PC-9 (cell line): Measurements from ENCODE around the gene TMEM233. TPM values are rescaled to one million over a fixed set of nuclear protein-coding genes. Genes with fewer than 3 reads are reported as not detected.

ENCODE experiments used
- BruUV-seq: library from RNA; stranded (reverse); fragments of 400-500 nt; replicated peaks from 2 replicates; lab custom pipeline; 2021; lab: Mats Ljungman, UMichigan
- CTCF ChIA-PET: fragments of 300-600 bp; sonication (Branson Sonifier 250); formaldehyde crosslinking; loops from one replicate; lab custom pipeline; 2022; ENCODE audit warnings: antibody characterized with exemption; lab: Charles Lee
- POLR2A ChIA-PET: fragments of 300-600 bp; sonication (Branson Sonifier 250); formaldehyde crosslinking; loops from one replicate; lab custom pipeline; 2022; ENCODE audit warnings: antibody characterized with exemption; ENCODE audit not compliant: unreplicated experiment; lab: Charles Lee
- DNase-seq, 2 experiments: peaks; one replicate each; pipeline versions ENCODE4 v3.0.0 to v3.0.0-alpha.2; 2015 to 2022; ENCODE audit warnings: mixed read lengths in 1 of 2
- H2AFZ ChIP-seq: fragments of 200-600 bp; sonication (generic); 2 replicates; pipeline ENCODE4 v1.8.1; 2017; ENCODE audit warnings: antibody characterized with exemption
- H3F3A ChIP-seq: fragments of 200-600 bp; sonication (generic); 2 replicates; pipeline ENCODE4 v1.8.1; 2017; ENCODE audit warnings: antibody characterized with exemption, mild to moderate bottlenecking, low read depth; ENCODE audit not compliant: insufficient read depth
- H3K27ac ChIP-seq: fragments of 200-600 bp; sonication (generic); 2 replicates; pipeline ENCODE4 v1.6.1; 2016; ENCODE audit warnings: mixed run types
- H3K27me3 ChIP-seq: fragments of 200-600 bp; sonication (generic); 2 replicates; pipeline ENCODE4 v1.6.1; 2016; ENCODE audit warnings: low read depth, mixed run types; ENCODE audit not compliant: insufficient read depth
- H3K36me3 ChIP-seq: fragments of 200-600 bp; sonication (generic); 2 replicates; pipeline ENCODE4 v1.6.1; 2016; ENCODE audit warnings: low read depth, mixed run types
- H3K4me1 ChIP-seq: fragments of 200-600 bp; sonication (generic); replicated peaks from 2 replicates; pipeline ENCODE4 v1.6.1; 2016; ENCODE audit warnings: mixed run types; ENCODE audit not compliant: insufficient read depth
- H3K4me2 ChIP-seq: fragments of 200-600 bp; sonication (generic); 2 replicates; pipeline ENCODE4 v1.6.1; 2017; ENCODE audit warnings: mixed run types
- H3K4me3 ChIP-seq: fragments of 200-600 bp; sonication (generic); 2 replicates; pipeline ENCODE4 v1.6.1; 2016; ENCODE audit warnings: mixed run types
- H3K79me2 ChIP-seq: fragments of 200-600 bp; sonication (generic); 2 replicates; pipeline ENCODE4 v1.6.1; 2017; ENCODE audit warnings: low read depth, mixed run types
- H3K9me2 ChIP-seq: fragments of 200-600 bp; sonication (generic); 2 replicates; pipeline ENCODE4 v1.8.1; 2017; ENCODE audit warnings: mild to moderate bottlenecking; ENCODE audit not compliant: insufficient read depth
- H3K9me3 ChIP-seq: fragments of 200-600 bp; sonication (generic); 2 replicates; pipeline ENCODE4 v1.8.1; 2016; ENCODE audit warnings: low read depth; ENCODE audit not compliant: insufficient read depth
- H4K20me1 ChIP-seq: fragments of 200-600 bp; sonication (generic); 2 replicates; pipeline ENCODE4 v1.8.1; 2017; ENCODE audit not compliant: insufficient read depth
- EZH2 ChIP-seq: fragments of 200-600 bp; sonication (generic); IDR thresholded peaks from 2 replicates; pipeline ENCODE4 v1.8.0; 2017; ENCODE audit warnings: antibody characterized with exemption, low read depth
- intact Hi-C: fragments of 100-400 bp; cut with micrococcal nuclease; formaldehyde crosslinking; loops from one replicate; pipeline ENCODE4 v1.10.0; 2022; ENCODE audit not compliant: unreplicated experiment
- total RNA-seq: library from RNA; stranded (reverse); gene quantifications from 2 replicates; pipeline ENCODE4 v1.2.3, GENCODE V29; 2021
- TF ChIP-seq, protein P1 (sequence below): fragments of 200-600 bp; sonication (generic); conservative IDR thresholded peaks from 2 replicates; pipeline ENCODE4 v1.6.1; 2017; ENCODE audit warnings: mixed run types, antibody characterized with exemption, mild to moderate bottlenecking, moderate library complexity

Gene TMEM233
- total RNA-seq, 1 experiment from 2014 or later, result not detected

GRCh38 chr12:119676573-119676972 lies 83.0 kb downstream of the TMEM233 start:
- 0 out of 2 replicates have a peak, but pooled peaks cover 3% of the 10 kb centered on the region for H4K20me1 ChIP-seq
- ChIA-PET POLR2A (no interaction called here), CTCF (no interaction called here)
- no TSS peak for BruUV-seq
- H3K9me2 ChIP-seq, result no peaks in the 10 kb centered on the region
- peaks cover 20% of the 10 kb centered on the region for H3K4me1 ChIP-seq
- no peaks in the 10 kb centered on the region for H3K9me3 ChIP-seq
- H3K4me2 ChIP-seq, result no peak overlapping the region
- H3K36me3 ChIP-seq, result peaks cover 53% of the 10 kb centered on the region
- H3K27ac ChIP-seq, result no peak overlapping the region
- no peak overlapping the region for H3K4me3 ChIP-seq
- DNase-seq, result no peak
- H2AFZ ChIP-seq, result no peak overlapping the region
- H3F3A ChIP-seq, result peaks cover 22% of the 10 kb centered on the region
- TF ChIP-seq EZH2, result no peak
- no peaks in the 10 kb centered on the region for H3K27me3 ChIP-seq
- 0 out of 2 replicates have a peak, but pooled peaks cover 5% of the 10 kb centered on the region for H3K79me2 ChIP-seq
- intact Hi-C loops, result no loop called here

DNA sequence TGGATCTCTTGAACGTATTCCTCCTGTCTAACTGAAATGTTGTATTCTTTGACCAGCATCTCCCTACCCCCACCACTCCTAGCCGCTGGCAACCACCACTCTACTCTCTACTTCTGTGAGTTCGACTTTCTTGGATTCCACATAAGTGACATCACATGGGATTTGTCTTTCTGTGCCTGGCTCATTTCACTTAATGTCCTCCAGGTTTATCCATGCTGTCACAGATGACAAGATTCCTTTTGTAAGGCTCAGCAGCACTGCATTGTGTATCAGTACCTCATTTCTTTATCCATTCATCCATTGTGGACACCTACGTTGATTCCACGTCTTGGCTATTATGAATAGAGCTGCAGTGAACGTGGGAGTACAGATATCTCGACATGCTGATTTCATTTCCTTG lies 84.9 kb downstream of the TMEM233 start:
- no TSS peak for BruUV-seq
- H3K9me2 ChIP-seq, result no peaks in the 10 kb centered on the region
- intact Hi-C loops, result no loop called here
- no peak overlapping the region for H3K27ac ChIP-seq
- H3K4me2 ChIP-seq, result no peak overlapping the region
- H3K27me3 ChIP-seq, result no peaks in the 10 kb centered on the region
- TF ChIP-seq, protein P1, sequence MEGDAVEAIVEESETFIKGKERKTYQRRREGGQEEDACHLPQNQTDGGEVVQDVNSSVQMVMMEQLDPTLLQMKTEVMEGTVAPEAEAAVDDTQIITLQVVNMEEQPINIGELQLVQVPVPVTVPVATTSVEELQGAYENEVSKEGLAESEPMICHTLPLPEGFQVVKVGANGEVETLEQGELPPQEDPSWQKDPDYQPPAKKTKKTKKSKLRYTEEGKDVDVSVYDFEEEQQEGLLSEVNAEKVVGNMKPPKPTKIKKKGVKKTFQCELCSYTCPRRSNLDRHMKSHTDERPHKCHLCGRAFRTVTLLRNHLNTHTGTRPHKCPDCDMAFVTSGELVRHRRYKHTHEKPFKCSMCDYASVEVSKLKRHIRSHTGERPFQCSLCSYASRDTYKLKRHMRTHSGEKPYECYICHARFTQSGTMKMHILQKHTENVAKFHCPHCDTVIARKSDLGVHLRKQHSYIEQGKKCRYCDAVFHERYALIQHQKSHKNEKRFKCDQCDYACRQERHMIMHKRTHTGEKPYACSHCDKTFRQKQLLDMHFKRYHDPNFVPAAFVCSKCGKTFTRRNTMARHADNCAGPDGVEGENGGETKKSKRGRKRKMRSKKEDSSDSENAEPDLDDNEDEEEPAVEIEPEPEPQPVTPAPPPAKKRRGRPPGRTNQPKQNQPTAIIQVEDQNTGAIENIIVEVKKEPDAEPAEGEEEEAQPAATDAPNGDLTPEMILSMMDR, result no peak
- H3K36me3 ChIP-seq, result peaks cover 42% of the 10 kb centered on the region
- H3K4me3 ChIP-seq, result no peak overlapping the region
- CTCF ChIA-PET, result no interaction called here
- H2AFZ ChIP-seq, result no peak overlapping the region
- DNase-seq, result no peak
- POLR2A ChIA-PET, result no interaction called here
- no peaks in the 10 kb centered on the region for H3K9me3 ChIP-seq
- H3F3A ChIP-seq, result peaks cover 13% of the 10 kb centered on the region; the same call in 1 of the 2 replicates
- H3K79me2 ChIP-seq, result no peaks in the 10 kb centered on the region
- H4K20me1 ChIP-seq, result 0 out of 2 replicates have a peak, but pooled peaks cover 3% of the 10 kb centered on the region
- H3K4me1 ChIP-seq, result peaks cover 13% of the 10 kb centered on the region

DNA sequence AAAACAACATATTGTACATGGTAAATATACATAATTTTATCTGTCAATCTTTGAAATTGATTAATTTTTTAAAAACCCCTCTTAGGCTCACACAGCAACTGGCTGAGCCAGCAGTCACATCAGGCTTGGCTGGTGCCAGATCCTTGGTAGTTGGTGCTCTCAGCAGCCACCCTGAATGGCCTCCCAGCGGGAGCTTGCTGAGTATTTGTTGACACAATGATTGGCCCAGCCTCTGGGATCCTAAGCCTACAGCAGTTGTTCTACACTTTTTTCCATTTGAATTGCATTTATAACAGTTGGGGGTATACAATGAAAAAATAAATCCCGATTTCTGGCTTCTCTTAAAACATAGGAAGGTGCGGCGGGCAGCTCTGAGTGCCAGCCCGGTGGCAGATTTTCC lies 85.5 kb downstream of the TMEM233 start:
- CTCF ChIA-PET, result no interaction called here
- 0 out of 2 replicates have a peak, but pooled peaks cover 3% of the 10 kb centered on the region for H4K20me1 ChIP-seq
- H3K27me3 ChIP-seq, result no peaks in the 10 kb centered on the region
- H2AFZ ChIP-seq, result no peak overlapping the region
- POLR2A ChIA-PET, result no interaction called here
- peaks cover 39% of the 10 kb centered on the region for H3K36me3 ChIP-seq
- no TSS peak for BruUV-seq
- no peak for DNase-seq
- no peak overlapping the region for H3K27ac ChIP-seq
- intact Hi-C loops, result no loop called here
- H3K9me3 ChIP-seq, result no peaks in the 10 kb centered on the region
- H3K4me3 ChIP-seq, result no peak overlapping the region
- no peaks in the 10 kb centered on the region for H3K79me2 ChIP-seq
- peaks cover 9% of the 10 kb centered on the region; the same call in 1 of the 2 replicates for H3F3A ChIP-seq
- no peak overlapping the region for H3K4me2 ChIP-seq
- TF ChIP-seq, protein P1, result no peak
- no peak for TF ChIP-seq EZH2
- peaks cover 7% of the 10 kb centered on the region for H3K4me1 ChIP-seq
- H3K9me2 ChIP-seq, result no peaks in the 10 kb centered on the region

- 0 out of 2 replicates have a peak, but pooled peaks cover under 1% of the 10 kb centered on the region for H4K20me1 ChIP-seq
- no peak for TF ChIP-seq EZH2
- TF ChIP-seq, protein P1, result no peak
- H3K27ac ChIP-seq, result no peak overlapping the region
- no TSS peak for BruUV-seq
- intact Hi-C loops, result no loop called here
- H3K4me1 ChIP-seq, result 0 out of 2 replicates have a peak, but pooled peaks cover 3% of the 10 kb centered on the region
- H3K9me3 ChIP-seq, result no peaks in the 10 kb centered on the region
- no peak overlapping the region for H2AFZ ChIP-seq
- H3K4me3 ChIP-seq, result no peak overlapping the region
- H3F3A ChIP-seq, result peaks cover 6% of the 10 kb centered on the region; the same call in 1 of the 2 replicates
- ChIA-PET CTCF (no interaction called here), POLR2A (no interaction called here)
- no peak overlapping the region for H3K4me2 ChIP-seq
- peaks cover 35% of the 10 kb centered on the region for H3K36me3 ChIP-seq
- no peak for DNase-seq
- no peaks in the 10 kb centered on the region for H3K79me2 ChIP-seq
- H3K27me3 ChIP-seq, result no peaks in the 10 kb centered on the region
- H3K9me2 ChIP-seq, result no peaks in the 10 kb centered on the region
Measured at GRCh38 chr12:119679490-119679889, 85.9 kb downstream of the TMEM233 start.
